ENCODE measurements around the gene NNT.
A peak's percentile ranks its signal among the peaks of the same experiment; 100 is the strongest.
"Not testable (repeated sequence)": the region's sequence is repeated elsewhere in the genome, so short reads cannot be mapped to it uniquely, and the experiment has no call there.

Gene NNT

GRCh38 chr5:43631182-43631910 is 28.4 kb downstream of the NNT start:
- DNase-seq, result peak; percentile 46

GRCh38 chr5:43634621-43635020 is 31.6 kb downstream of the NNT start:
- DNase-seq, result no peak

- DNase-seq, result no peak
Observed at GRCh38 chr5:43635374-43635773, 32.4 kb downstream of the NNT start.

- DNase-seq, result no peak
Observed at GRCh38 chr5:43636076-43636475, 33.1 kb downstream of the NNT start.

GRCh38 chr5:43637416-43637815 is 34.4 kb downstream of the NNT start:
- no peak for DNase-seq

GRCh38 chr5:43638107-43638506 is 35.1 kb downstream of the NNT start:
- DNase-seq, result no peak

GRCh38 chr5:43638546-43638945 is 35.6 kb downstream of the NNT start:
- DNase-seq, result no peak

- no peak for DNase-seq
Observed at GRCh38 chr5:43639566-43639965, 36.6 kb downstream of the NNT start.

- no peak for DNase-seq
Observed at GRCh38 chr5:43642428-43642827, 39.4 kb downstream of the NNT start.

GRCh38 chr5:43643327-43643726 is 40.3 kb downstream of the NNT start:
- DNase-seq, result no peak

- no peak for DNase-seq
Observed at GRCh38 chr5:43643750-43644149, 40.8 kb downstream of the NNT start.

- DNase-seq, result no peak
Observed at GRCh38 chr5:43646992-43647391, 44.0 kb downstream of the NNT start.

GRCh38 chr5:43647789-43648188 is 44.8 kb downstream of the NNT start:
- DNase-seq, result no peak

- no peak for DNase-seq
Observed at GRCh38 chr5:43648499-43649124, 45.6 kb downstream of the NNT start.

- peak; percentile 39 for DNase-seq
Observed at GRCh38 chr5:43649256-43649655, 46.3 kb downstream of the NNT start.

- DNase-seq, result no peak
Observed at GRCh38 chr5:43652537-43653302, 49.7 kb downstream of the NNT start.

- DNase-seq, result no peak
Observed at GRCh38 chr5:43658509-43658908, 55.5 kb downstream of the NNT start.

GRCh38 chr5:43659075-43659474 is 56.1 kb downstream of the NNT start:
- DNase-seq, result no peak

- DNase-seq, result peak; percentile 37
Observed at GRCh38 chr5:43661102-43661501, 58.1 kb downstream of the NNT start.

GRCh38 chr5:43663916-43664315 is 60.9 kb downstream of the NNT start:
- DNase-seq, result no peak

GRCh38 chr5:43664501-43665040 is 61.6 kb downstream of the NNT start:
- DNase-seq, result peak; percentile 30

GRCh38 chr5:43665749-43666148 is 62.8 kb downstream of the NNT start:
- DNase-seq, result not testable (repeated sequence)

GRCh38 chr5:43666728-43667127 is 63.7 kb downstream of the NNT start:
- DNase-seq, result not testable (repeated sequence)

GRCh38 chr5:43667379-43667778 is 64.4 kb downstream of the NNT start:
- DNase-seq, result not testable (repeated sequence)

Measured in kidney glomerular epithelial cell (primary cell).